GM19452 (cell line): ENCODE data around the gene RRM1.
"Not testable (repeated sequence)": the region's sequence is repeated elsewhere in the genome, so short reads cannot be mapped to it uniquely, and the experiment has no call there.

ENCODE experiments used
- ATAC-seq: cut with Tn5 transposase; IDR thresholded peaks from one replicate; pipeline ENCODE4 v1.9.1; 2021; ENCODE audit not compliant: unreplicated experiment

RRM1 gene

GRCh38 chr11:4076774-4077173 is 17.8 kb upstream of the RRM1 start:
- ATAC-seq: no peak

DNA sequence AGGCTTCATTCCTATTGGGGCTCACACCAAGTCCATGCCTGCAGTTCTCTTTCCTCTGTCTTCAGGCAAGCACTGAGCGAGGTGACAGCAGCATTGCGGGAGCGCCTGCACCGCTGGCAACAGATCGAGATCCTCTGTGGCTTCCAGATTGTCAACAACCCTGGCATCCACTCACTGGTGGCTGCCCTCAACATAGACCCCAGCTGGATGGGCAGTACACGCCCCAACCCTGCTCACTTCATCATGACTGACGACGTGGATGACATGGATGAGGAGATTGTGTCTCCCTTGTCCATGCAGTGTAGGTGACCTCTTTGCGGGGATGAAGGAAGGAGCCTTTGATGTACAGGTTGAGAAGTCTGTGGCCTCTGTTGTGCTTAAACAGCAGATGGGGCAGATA is 11.4 kb upstream of the RRM1 start:
- ATAC-seq: no peak

GRCh38 chr11:4084406-4085125 is 10.0 kb upstream of the RRM1 start:
- no peak for ATAC-seq

- no peak for ATAC-seq
Observed at GRCh38 chr11:4085575-4085974, 9.0 kb upstream of the RRM1 start.

- ATAC-seq: no peak
Observed at GRCh38 chr11:4086575-4087353, 7.8 kb upstream of the RRM1 start.

GRCh38 chr11:4087551-4087950 is 7.0 kb upstream of the RRM1 start:
- no peak for ATAC-seq

DNA sequence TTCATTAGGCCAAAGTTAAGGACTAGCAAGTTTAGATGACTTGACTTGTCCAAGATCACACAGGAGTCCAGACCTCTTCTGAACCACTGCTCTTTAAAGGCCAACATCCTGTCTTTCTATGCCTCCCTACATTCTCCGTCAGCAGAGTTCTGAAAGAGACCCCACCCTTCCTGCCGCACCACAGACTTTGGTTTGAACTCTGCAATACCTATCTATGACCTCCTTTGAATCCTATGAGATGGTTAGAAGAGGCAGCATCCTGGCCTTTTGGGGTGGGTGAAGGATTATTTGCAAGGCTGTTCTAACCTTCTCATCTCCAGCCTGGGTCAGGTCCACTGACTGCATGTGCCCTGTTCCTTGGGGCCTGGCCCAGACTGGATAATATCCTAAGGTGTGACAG is 4.3 kb upstream of the RRM1 start:
- no peak for ATAC-seq

DNA sequence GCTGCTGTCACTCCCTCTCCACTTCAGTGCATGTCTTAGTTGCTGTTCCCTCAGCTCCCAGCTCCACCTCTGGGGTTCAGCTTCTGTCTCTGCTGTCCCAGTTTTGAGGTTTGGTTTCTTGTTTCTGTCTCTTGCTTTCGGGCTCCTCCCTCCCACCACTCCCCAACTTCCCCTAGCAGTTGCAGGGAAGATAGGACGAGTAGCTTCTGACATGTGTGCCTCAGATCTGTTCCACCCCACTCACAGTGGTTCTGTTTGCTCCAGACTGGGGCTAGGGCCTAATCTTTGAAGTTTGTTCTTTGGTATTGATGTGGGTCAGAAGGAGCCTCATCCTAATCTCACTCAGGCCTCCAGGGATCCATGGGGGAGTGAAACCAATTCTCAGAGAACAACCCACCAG is 2.6 kb upstream of the RRM1 start:
- ATAC-seq: no peak

GRCh38 chr11:4093519-4094347 is 866 bp upstream of the RRM1 start:
- ATAC-seq: no peak

DNA sequence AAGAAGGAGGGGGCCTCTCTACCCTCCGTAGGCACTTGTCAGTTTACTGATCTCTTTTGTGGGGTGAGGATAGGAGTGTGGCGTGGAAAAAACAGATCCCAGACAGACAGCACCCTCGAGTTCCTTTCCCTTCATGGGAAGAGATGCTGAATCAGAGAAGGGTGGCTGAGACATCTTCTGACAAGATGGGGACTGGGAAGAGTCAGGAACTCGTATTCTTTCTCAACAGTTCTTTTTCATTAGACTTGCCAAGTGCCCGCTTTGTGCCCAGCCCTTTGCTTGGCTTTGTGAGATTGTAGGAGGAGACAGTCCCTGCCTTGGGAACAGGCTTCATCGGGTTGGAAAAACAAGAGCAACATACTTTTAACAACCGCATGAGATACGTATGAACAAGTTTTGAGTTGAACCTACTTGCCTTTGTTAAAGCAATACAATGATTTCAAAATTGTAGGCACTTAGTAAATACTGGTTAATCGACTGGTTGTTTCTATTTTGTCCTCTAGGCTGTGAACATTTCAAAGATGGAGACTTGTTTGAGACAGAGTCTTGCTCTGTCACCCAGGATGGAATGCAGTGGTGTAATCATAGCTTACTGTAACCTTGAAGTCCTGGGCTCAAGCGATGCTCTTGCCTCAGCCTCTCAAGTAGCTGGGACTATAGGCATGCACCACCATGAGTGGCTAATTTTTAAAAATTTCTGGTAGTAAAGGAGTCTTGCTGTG is 1.1 kb downstream of the RRM1 start:
- no peak for ATAC-seq

DNA sequence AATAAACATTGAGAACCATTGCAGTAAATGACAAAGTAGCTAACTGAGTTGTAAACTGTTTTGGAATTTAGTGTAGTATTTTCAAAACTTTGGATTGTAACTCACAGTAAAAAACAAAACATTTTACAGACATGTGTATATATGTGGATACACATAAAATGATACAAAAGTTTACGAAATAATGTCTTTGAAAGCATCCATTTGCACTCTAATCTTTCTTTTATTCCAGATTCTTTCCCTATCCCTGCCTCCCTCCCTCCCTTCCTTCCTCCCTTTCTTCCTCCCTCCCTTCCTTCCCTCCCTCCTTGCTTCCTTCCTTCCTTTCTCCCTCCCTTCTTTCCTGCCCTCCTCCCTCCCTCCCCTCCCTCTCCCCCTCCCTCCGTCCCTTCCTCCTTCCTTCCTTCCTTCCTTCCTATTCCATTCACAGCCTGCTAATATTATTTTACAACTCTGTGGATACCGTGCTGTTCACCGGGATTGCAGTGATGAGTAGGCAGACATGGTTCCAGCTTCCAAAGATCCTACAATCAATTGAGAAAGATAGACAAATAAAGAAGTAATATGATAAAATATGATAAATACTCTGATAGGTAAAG is 3.5 kb downstream of the RRM1 start:
- no peak for ATAC-seq

- no peak for ATAC-seq
Observed at GRCh38 chr11:4102711-4103110, 8.1 kb downstream of the RRM1 start.

GRCh38 chr11:4103269-4103668 is 8.7 kb downstream of the RRM1 start:
- ATAC-seq: no peak

DNA sequence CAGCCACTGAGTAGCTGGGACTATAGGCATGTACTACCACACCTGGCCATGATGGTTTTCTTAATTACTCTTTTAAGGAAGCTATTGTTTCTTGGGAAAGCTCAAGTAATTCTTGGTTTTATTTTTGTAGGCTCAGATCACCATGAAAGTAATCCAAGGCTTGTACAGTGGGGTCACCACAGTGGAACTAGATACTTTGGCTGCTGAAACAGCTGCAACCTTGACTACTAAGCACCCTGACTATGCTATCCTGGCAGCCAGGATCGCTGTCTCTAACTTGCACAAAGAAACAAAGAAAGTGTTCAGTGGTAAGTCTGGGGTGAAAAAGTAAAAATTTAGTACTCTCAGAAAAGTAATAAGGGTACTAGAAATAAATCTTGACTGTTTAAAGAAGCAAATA is 11.3 kb downstream of the RRM1 start:
- ATAC-seq: no peak

GRCh38 chr11:4111834-4112233 is 17.2 kb downstream of the RRM1 start:
- no peak for ATAC-seq

- no peak for ATAC-seq
Observed at GRCh38 chr11:4115128-4115527, 20.5 kb downstream of the RRM1 start.

DNA sequence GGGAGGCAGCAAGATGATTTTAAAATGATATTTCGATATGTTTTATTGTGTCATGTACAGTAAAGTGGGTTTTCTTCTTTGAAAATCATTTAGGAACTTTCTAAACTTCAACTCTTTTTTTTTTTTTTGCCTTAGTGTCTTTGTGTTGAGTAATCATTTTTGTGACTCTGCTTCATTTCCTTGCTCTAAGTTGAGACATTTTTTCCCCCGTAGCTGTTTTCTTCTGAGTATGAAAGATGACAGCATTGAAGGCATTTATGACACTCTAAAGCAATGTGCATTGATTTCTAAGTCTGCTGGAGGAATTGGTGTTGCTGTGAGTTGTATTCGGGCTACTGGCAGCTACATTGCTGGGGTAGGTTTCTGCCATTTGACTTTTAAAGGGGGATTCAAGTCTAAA is 23.5 kb downstream of the RRM1 start:
- no peak for ATAC-seq

- ATAC-seq: no peak
Observed at GRCh38 chr11:4123218-4123617, 28.6 kb downstream of the RRM1 start.

DNA sequence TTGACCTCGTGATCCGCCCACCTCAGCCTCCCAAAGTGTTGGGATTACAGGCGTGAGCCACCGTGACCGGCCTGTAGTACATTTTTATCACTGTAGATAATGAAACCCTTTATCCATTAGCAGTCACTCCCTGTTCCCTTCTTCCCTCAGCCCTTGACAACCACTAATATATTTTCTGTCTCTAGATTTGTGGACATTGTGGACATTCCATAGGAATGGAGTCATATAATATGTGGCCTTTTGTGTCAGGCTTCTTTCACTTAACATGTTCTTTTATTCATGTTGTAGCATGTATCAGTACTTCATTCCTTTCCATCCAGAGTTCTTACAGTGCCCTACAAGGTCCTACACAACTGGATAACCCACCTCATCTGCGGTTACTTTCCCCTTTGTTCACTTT is 30.5 kb downstream of the RRM1 start:
- ATAC-seq: no peak

GRCh38 chr11:4127357-4127756 is 32.8 kb downstream of the RRM1 start:
- ATAC-seq: no peak

DNA sequence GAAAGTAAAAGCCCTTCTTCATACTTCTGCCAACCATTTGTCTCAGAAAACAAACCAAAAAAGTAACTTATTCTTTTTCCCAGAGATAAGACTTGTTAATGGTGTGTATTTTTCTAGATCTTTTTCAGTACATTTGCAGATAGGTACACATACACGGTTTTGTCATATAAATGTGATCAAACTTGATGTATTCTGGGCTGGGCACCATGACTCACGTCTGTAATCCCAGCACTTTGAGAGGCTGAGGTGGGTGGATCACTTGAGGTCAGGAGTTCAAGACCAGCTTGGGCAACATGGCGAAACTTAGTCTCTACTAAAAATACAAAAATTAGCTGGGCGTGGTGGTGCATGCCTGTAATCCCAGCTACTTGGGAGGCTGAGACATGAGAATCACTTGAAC is 35.6 kb downstream of the RRM1 start:
- ATAC-seq: not testable (repeated sequence)
